ENCODE data around the gene ESR2.
"Not testable (repeated sequence)": the region's sequence is repeated elsewhere in the genome, so short reads cannot be mapped to it uniquely, and the experiment has no call there.

ESR2 gene

GRCh38 chr14:64126548-64126947, 167.6 kb downstream of the ESR2 start:
- DNase-seq (ENCODE audit: low spot score): no peak

GRCh38 chr14:64125270-64125669, 168.9 kb downstream of the ESR2 start:
- DNase-seq (ENCODE audit: low spot score): no peak

DNA sequence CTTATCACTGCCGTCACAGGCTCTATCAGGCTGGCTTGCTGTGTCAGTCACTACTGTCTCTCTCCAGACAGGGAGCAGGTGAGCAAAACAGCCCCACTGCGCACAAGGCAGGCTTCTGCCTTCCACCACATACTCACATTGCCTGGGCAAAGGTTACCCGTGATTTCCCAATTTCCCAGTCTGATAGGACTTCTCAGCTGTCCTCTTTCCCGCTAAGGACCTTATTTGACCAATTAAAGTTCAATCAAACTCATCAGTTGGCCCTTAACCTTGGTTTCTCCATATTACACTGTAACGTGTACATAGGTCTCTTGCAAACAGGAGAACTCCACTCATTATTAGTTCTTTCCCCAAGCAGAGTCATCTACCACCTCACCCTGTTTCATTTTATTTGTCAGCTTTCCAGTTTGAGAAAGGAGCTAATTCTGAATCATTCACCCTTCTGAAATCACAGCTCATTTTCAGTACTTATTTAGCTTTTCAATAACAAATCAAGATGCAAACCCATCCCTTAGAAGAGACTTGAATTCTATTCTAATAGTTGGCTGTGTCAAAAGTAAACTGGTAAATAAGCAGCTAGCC, 170.8 kb downstream of the ESR2 start:
- no peak for DNase-seq (ENCODE audit: low spot score)

DNA sequence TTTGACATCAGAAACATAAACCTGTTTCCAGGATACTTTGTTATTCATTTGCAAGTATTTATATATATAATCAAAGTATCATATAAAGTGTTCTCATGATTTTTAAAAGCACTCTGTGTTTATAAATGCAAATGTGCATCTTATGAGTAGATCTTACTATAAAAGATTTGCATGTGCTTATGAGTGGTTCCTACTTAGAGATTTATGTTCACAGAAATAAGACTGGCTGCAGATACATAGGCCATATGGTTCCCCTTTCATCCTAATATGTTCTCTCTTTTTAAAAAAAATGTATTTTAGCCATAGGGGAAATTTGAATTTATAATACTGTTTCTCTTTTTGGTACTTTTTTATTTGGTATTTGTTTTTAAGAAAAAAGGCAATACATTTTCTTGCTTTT, 174.2 kb downstream of the ESR2 start:
- no peak for DNase-seq (ENCODE audit: low spot score)

DNA sequence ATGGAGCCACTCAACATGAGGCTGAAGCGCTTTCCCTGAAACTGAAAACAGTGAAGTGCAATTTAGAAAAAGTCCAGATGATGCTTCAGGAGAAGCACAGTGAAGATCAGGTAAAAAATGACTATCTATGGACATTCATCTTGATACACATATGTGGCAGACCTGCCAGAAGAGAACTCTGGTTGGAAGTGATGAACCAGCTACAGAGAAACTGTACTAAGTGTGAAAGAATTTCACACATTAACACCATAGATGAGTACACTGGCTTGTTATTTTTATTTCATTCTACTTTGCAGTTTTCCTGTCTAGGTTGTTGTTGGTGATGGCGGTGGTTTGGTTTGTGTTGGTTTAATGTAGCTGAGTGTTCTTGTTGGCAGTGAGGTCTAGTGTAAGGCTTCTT, 174.7 kb downstream of the ESR2 start:
- DNase-seq (ENCODE audit: low spot score): no peak

DNA sequence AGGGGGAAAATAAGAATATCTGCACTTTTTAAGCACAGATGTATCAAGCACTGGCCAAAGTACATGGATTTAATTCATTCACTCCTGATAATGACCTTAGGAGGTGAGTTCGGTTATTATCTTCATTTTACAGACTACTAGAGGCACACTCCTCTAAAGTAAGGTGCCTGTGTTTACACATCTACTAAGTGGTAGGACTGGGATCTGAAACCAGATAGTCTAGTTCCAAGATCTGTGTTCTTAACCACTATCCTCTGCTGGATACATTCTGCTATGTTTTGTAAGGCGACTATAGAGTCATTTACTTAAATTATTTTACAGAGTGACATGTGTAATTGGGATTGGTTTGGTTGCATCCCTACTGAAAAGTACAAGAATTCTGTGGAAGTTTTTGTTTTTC, 175.3 kb downstream of the ESR2 start:
- no peak for DNase-seq (ENCODE audit: low spot score)

DNA sequence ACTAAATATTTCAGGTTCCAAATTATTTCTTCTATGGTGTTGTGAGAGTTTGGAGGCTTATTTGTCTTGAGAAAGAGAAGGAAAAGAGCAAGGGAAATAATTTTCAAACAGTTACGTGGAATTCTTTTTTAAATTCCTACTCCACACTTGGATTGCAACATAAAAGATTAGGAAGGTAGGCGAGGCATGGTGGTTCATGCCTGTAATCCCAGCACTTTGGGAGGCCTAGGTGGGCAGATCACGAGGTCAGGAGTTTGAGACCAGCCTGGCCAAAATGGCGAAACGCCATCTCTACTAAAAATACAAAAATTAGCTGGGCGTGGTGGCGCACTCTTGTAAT, 175.8 kb downstream of the ESR2 start:
- not testable (repeated sequence) for DNase-seq (ENCODE audit: low spot score)

DNA sequence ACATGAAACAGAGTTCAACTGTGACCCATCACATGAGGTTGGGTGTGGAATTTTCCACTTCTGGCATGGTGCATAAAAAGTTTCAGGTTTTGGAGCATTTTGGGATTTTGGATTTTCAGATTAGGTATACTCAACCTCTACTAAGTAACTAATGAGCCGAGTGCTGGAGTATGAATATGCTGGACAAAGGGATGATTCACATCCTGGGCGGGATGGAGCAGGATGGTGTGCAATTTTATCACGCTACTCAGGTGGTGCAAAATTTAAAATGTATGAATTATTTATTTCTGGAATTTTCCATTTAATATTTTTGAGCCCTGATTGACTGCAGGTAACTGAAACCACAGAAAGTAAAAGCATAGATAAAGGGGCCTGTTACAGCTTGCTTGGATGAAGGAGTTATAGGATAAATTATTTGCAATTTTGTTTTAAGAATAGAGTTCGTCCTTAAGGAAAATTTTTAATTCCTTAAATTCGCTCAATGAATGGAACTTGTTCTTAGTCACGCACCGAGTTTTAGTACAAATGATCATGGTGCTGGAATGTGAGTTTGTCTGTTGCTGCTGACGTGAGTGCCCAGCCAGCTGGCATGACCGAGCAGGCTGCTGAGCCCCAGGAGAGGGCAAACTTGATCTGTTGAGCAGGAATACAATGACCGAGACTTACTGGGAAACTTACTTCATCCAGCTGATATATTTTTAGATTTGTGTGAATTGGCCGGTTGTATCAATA, 176.3 kb downstream of the ESR2 start:
- no peak for DNase-seq (ENCODE audit: low spot score)

GRCh38 chr14:64115401-64115800, 178.8 kb downstream of the ESR2 start:
- no peak for DNase-seq (ENCODE audit: low spot score)

- no peak for DNase-seq (ENCODE audit: low spot score)
These were observed 179.4 kb downstream of the ESR2 start for GRCh38 chr14:64114796-64115195.

GRCh38 chr14:64114166-64114565, 180.0 kb downstream of the ESR2 start:
- DNase-seq (ENCODE audit: low spot score): no peak

GRCh38 chr14:64112867-64113678, 181.1 kb downstream of the ESR2 start:
- no peak for DNase-seq (ENCODE audit: low spot score)

- DNase-seq (ENCODE audit: low spot score): no peak
These were observed 183.4 kb downstream of the ESR2 start for GRCh38 chr14:64110802-64111201.

DNA sequence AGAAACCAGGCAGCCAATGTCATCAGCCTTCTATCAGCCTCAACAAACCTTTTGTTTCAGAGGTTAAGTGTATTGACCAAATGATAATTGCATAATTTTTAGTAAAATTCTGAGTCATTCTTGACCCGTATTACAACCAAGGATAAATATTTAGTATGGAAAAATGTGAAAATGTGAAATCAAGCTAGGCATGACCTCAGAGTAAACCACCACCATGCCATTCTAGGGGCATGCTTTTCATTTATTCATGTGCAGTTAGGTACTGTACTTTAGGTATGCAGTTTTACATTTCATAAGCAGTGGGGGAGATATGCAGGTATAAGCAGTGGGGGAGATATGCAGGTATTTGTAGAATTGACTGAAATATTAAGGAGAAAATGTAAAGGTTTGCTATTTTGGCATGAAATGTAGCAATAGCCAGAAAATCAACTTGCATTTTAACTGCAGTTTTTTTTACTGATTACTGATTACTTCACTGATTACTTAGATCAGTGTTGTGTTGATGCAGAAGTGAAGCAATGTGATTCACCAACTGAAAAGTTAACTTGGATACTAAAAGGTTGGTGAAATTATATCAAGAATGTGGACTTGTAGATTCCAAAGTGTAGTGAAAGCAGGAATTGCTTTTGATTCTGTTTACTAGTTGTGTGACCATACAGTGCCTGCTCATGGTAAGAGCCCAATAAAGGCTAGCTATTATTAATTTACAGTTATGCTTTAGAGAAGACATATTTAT, 184.2 kb downstream of the ESR2 start:
- no peak for DNase-seq (ENCODE audit: low spot score)

DNA sequence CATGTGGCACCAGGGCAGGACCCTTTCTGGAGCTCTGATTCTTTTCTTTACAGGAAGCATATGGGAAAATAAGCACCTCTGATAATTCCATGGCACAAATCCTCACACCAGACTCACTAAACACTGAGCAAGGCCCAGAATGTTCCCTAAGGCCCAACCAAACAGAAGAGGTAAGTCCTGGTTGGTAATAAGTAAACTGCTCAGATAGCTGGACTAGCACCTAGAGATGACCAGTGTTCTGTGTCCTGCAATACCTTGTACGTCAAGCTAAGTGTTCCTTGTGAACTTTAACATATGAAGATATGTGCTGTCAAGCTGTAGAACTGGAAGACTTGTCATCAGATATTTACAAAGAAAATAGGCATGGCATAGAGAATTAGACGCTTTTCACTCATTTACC, 186.7 kb downstream of the ESR2 start:
- DNase-seq (ENCODE audit: low spot score): no peak

DNA sequence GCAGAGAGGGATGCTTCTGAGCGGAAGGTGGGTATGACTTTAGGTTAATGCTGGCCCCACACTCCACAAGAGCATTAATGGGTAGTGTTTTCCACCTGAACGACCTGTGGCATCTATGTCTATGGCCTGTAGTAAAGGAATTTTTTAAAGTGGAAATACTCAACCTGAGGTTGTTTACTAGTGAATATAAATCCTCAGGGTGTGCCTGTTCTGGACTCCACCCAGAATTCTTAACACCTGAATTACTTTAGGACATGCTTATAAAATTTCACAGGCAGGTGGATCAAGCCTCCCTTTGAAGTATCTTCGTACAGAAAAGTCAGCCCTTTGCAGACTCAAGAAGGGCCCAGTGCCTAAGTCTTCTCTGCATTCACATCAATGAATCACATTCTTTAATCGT, 196.1 kb downstream of the ESR2 start:
- DNase-seq (ENCODE audit: low spot score): no peak

DNA sequence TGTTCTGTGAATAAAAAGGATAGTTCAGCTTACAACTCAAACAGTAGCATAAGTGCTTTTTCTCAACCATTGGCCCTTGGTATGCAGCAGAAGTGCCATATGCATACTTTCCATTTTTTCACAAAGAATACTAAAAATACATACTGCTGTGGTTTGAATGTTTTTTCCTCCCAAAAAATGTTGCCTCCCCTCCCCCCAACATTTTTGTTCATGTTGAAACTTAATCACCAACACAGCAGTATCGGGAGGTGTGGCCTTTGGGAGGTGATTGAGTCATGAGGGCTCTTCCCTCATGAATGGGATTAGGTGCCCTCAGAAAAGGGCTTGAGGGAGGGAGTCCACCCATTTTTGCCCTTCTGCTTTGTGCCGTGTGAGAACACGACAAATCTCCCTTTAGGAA, 198.6 kb downstream of the ESR2 start:
- DNase-seq (ENCODE audit: low spot score): peak; percentile 21

DNA sequence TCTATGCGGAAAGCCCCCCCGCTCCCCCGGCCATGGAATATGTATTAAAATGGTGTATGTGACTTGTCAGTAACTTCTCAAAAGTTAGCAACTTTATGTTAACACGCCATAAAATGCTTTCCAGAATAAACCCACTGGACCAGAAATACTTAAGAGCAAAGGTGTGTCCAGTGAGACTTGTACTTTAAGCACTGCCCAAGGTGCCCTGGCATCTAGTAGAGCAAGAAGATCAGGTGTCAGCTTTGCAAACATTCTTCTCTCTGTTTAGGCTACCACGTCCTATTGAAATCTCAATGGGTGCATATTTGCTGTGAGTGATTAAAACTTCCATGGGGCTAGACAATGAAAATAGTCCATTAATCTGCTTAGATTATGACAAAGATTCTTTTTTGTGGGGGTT, 201.2 kb downstream of the ESR2 start:
- no peak for DNase-seq (ENCODE audit: low spot score)

DNA sequence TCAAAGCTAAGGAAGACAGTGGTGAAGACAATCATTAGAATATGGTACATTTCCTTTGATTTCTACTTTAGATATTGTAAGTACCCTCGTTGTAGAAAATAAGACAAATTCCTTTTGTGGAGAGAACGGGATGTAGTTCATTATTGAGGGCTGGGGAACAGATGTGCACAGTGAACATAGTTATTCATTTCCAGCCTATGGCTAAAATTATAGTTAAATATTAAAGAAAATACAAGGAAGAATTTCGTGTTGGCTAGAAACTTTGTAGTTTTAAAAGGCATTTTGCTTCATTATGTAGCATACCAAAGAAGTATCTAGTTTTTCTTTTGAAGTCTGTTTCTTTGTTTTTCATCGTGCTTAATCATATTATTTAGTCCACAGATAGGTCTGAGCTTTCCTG, 201.8 kb downstream of the ESR2 start:
- DNase-seq (ENCODE audit: low spot score): no peak

DNA sequence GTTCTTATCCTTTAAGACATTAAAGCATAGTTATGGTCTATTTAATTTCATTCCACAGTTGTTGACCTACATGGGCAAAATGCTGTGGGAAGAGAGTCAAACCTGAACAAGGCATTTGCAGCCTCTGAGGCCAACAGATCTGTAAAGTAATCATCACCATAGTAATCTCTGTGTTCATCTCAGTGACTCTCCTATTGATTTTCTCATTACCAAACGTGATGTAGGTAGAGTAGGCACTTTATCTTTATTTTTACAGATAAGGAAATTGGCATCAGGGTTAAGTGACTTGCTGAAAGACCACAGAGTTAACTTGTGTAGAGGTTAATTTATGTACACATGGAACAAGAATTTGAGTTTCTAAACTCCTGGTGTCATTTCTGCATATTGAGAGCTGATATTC, 203.0 kb downstream of the ESR2 start:
- no peak for DNase-seq (ENCODE audit: low spot score)

DNA sequence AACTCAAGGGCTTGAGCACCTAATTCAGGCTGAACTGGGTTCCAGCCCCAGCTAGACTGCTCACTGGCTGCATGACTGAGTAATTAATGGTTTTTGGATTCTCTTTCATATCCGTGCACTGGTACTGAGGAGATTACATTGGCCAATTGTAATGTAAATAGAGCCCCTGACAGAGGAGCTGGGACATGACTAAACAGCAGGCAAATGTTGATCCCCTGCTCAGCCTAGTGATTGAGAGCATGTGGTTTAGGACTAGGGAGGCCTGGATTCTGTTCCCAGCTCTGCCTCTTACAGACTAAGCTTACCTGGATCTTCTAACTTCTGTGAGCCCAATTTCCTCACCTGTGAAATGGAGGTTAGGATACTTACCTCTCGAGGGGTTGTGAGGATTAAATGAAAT, 204.3 kb downstream of the ESR2 start:
- no peak for DNase-seq (ENCODE audit: low spot score)

- no peak for DNase-seq (ENCODE audit: low spot score)
These were observed 205.6 kb downstream of the ESR2 start for GRCh38 chr14:64088647-64088964.

DNA sequence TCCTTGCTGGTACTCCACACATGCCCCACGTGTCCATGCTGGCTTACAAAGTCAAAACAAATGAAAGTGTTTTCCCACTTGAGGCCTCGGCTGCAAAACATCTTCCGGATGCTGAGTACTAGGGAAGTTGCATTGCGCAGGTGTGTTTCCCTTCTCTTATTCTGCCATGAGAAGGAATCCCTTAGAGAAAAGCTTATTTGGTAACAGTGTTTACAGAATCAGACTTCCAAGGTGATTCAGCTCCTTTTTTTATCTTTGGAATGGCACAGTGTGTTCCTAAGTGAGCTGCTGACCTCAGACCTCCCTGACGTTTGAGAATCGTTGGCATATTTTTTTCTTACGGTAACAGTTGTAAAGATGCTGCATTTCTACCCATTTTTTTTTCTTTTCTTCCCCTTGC, 211.3 kb downstream of the ESR2 start:
- DNase-seq (ENCODE audit: low spot score): no peak

Measured in hepatic stellate cell (primary cell).